Mesenchymal stem cell (in vitro differentiated cells and primary cell): Measurements from ENCODE around the gene RASL10A.
A peak's percentile ranks its signal among the peaks of the same experiment; 100 is the strongest.

Experiments used
- DNase-seq: peaks from one replicate; pipeline ENCODE4 v3.0.0-alpha.2; 2013
- H2AFZ ChIP-seq: one replicate; pipeline ENCODE4 v1.6.1; 2013; ENCODE audit warnings: low read depth, mild to moderate bottlenecking, control low read depth, inconsistent platforms, low read length, moderate library complexity
- H2AK5ac ChIP-seq: 2 replicates; pipeline ENCODE4 v1.6.1; 2013; ENCODE audit warnings: low read length, moderate library complexity, mild to moderate bottlenecking, inconsistent platforms; ENCODE audit not compliant: severe bottlenecking
- H2BK120ac ChIP-seq: one replicate; pipeline ENCODE4 v1.6.1; 2013; ENCODE audit warnings: low read depth, mild to moderate bottlenecking, inconsistent platforms, low read length, moderate library complexity
- H2BK12ac ChIP-seq, 2 experiments: one replicate each; pipeline ENCODE4 v1.6.1; 2013; ENCODE audit warnings: inconsistent platforms in 2 of 2, low read length in 2 of 2, mild to moderate bottlenecking in 2 of 2, moderate library complexity in 2 of 2, control low read depth in 1 of 2
- H2BK15ac ChIP-seq: one replicate; pipeline ENCODE4 v1.6.1; 2013; ENCODE audit warnings: mild to moderate bottlenecking, low read depth, inconsistent platforms; ENCODE audit not compliant: poor library complexity, severe bottlenecking
- H2BK5ac ChIP-seq: 2 replicates; pipeline ENCODE4 v1.6.1; 2013; ENCODE audit warnings: low read depth, mild to moderate bottlenecking, low read length, control low read depth, inconsistent platforms; ENCODE audit not compliant: poor library complexity, severe bottlenecking
- H3K14ac ChIP-seq, 2 experiments: one replicate each; pipeline ENCODE4 v1.6.1; 2013; ENCODE audit warnings: inconsistent platforms in 2 of 2, low read length in 2 of 2, control low read depth in 1 of 2, mild to moderate bottlenecking in 1 of 2, moderate library complexity in 1 of 2
- H3K18ac ChIP-seq, 2 experiments: one replicate each; pipeline ENCODE4 v1.6.1; 2013; ENCODE audit warnings: inconsistent platforms in 2 of 2, low read length in 2 of 2, control low read depth in 1 of 2, low read depth in 1 of 2, mild to moderate bottlenecking in 1 of 2
- H3K23ac ChIP-seq, 2 experiments: one replicate each; pipeline ENCODE4 v1.6.1; 2013; ENCODE audit warnings: inconsistent platforms in 2 of 2, low read length in 2 of 2, mild to moderate bottlenecking in 2 of 2, moderate library complexity in 2 of 2, control low read depth in 1 of 2
- H3K27ac ChIP-seq: 2 replicates; pipeline ENCODE4 v1.5.1; 2013; ENCODE audit warnings: mild to moderate bottlenecking, moderate library complexity, low read length, control low read depth, inconsistent platforms; ENCODE audit not compliant: poor library complexity, severe bottlenecking
- H3K27me3 ChIP-seq, 2 experiments: 2 replicates each; pipeline versions ENCODE4 v1.6.1 to v1.7.0; 2013; ENCODE audit warnings: low read length in 2 of 2, mild to moderate bottlenecking in 2 of 2, moderate library complexity in 2 of 2, control low read depth in 1 of 2, inconsistent platforms in 1 of 2; ENCODE audit not compliant: control insufficient read depth in 1 of 2, insufficient read depth in 1 of 2
- H3K36me3 ChIP-seq, 2 experiments: 2 replicates each; pipeline versions ENCODE4 v1.6.1 to v1.7.0; 2013; ENCODE audit warnings: low read length in 2 of 2, control low read depth in 1 of 2, inconsistent platforms in 1 of 2, low read depth in 1 of 2, mild to moderate bottlenecking in 1 of 2; ENCODE audit not compliant: insufficient read depth in 2 of 2, control insufficient read depth in 1 of 2
- H3K4ac ChIP-seq, 2 experiments: one replicate each; pipeline ENCODE4 v1.6.1; 2013; ENCODE audit warnings: inconsistent platforms in 2 of 2, low read length in 2 of 2, mild to moderate bottlenecking in 2 of 2, moderate library complexity in 2 of 2, control low read depth in 1 of 2, low read depth in 1 of 2
- H3K4me1 ChIP-seq: 2 replicates; pipeline ENCODE4 v1.6.1; 2013; ENCODE audit warnings: low read depth, low read length, control low read depth; ENCODE audit not compliant: control insufficient read depth, insufficient read depth
- H3K4me2 ChIP-seq: 2 replicates; pipeline ENCODE4 v1.6.1; 2013; ENCODE audit warnings: low read length, mild to moderate bottlenecking, inconsistent platforms; ENCODE audit not compliant: poor library complexity, severe bottlenecking
- H3K4me3 ChIP-seq, 2 experiments: 2 replicates each; pipeline versions ENCODE4 v1.5.1 to v1.7.0; 2013; ENCODE audit warnings: low read length in 2 of 2, mild to moderate bottlenecking in 2 of 2, control low read depth in 1 of 2, low read depth in 1 of 2; ENCODE audit not compliant: insufficient read depth in 1 of 2
- H3K79me1 ChIP-seq: replicated peaks from 2 replicates; pipeline ENCODE4 v1.6.1; 2013; ENCODE audit warnings: mild to moderate bottlenecking, control low read depth, low read length, inconsistent platforms; ENCODE audit not compliant: poor library complexity, severe bottlenecking
- H3K9ac ChIP-seq: 2 replicates; pipeline ENCODE4 v1.7.0; 2013; ENCODE audit warnings: mild to moderate bottlenecking, low read length, moderate library complexity
- H3K9me3 ChIP-seq: 2 replicates; pipeline ENCODE4 v1.7.0; 2013; ENCODE audit warnings: mild to moderate bottlenecking, low read length; ENCODE audit not compliant: control insufficient read depth
- H4K8ac ChIP-seq: one replicate; pipeline ENCODE4 v1.6.1; 2013; ENCODE audit warnings: inconsistent platforms, mild to moderate bottlenecking, low read length, moderate library complexity
- H4K91ac ChIP-seq: one replicate; pipeline ENCODE4 v1.6.1; 2013; ENCODE audit warnings: mild to moderate bottlenecking, low read length, inconsistent platforms
- WGBS: methylation state at CpG from one replicate; pipeline ENCODE4 v1.1.7; 2013; ENCODE audit warnings: mixed read lengths; 5-methylcytosine and 5-hydroxymethylcytosine counted together

The RASL10A gene

GRCh38 chr22:29275167-29275566 is 40.3 kb downstream of the RASL10A start:
- H2BK120ac ChIP-seq: no peak overlapping the region
- no peak overlapping the region for H3K14ac ChIP-seq
- H4K8ac ChIP-seq: no peak overlapping the region
- H3K4me2 ChIP-seq: no peak overlapping the region
- H3K4me1 ChIP-seq: peaks cover 7% of the 10 kb centered on the region
- peaks cover 26 to 96% of the 10 kb centered on the region in 2 experiments for H3K36me3 ChIP-seq
- 87% methylated on average over 3 of the region's 3 CpGs for WGBS
- H2AFZ ChIP-seq: no peak overlapping the region
- no peaks in the 10 kb centered on the region for H3K27me3 ChIP-seq
- H3K9ac ChIP-seq: peak overlapping the region; percentile 23
- no peak overlapping the region for H3K18ac ChIP-seq
- peak overlapping the region; percentile 55 for H3K27ac ChIP-seq
- H3K4ac ChIP-seq: no peak overlapping the region
- no peaks in the 10 kb centered on the region for H3K9me3 ChIP-seq
- H3K23ac ChIP-seq: no peak overlapping the region
- no peak overlapping the region for H2BK12ac ChIP-seq
- no peak overlapping the region for H2BK5ac ChIP-seq
- H3K4me3 ChIP-seq: no peak overlapping the region
- no peak overlapping the region for H2AK5ac ChIP-seq
- no peak overlapping the region for H2BK15ac ChIP-seq
- H3K79me1 ChIP-seq: no peaks in the 10 kb centered on the region
- H4K91ac ChIP-seq: no peak overlapping the region
- DNase-seq: no peak

DNA sequence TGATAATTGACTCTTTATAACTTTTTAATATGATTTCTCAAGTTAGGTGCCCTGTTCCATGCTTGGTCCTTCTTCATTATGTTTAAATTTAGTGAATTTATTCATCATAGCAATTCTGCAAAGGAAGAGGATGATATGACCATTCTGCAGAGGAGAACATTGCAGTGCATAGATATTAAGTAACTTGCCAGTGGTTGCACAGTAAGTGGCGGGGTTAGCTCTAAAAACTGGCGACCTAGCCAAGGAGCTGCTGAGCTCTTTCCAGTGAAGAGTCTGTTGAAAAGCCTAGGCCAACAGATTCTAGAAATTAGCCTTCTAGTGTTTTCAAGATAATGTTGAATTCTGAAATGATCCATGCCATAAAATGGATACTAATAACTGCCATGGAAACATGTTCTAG is 42.9 kb downstream of the RASL10A start:
- no peak overlapping the region for H3K27ac ChIP-seq
- peaks cover 7% of the 10 kb centered on the region for H3K4me1 ChIP-seq
- no peak overlapping the region for H2BK15ac ChIP-seq
- no peak overlapping the region for H2AK5ac ChIP-seq
- no peak overlapping the region for H2AFZ ChIP-seq
- peaks cover 11 to 80% of the 10 kb centered on the region in 2 experiments for H3K36me3 ChIP-seq
- no peaks in the 10 kb centered on the region for H3K9me3 ChIP-seq
- no peak overlapping the region for H2BK120ac ChIP-seq
- 100% methylated on average over 2 of the region's 2 CpGs for WGBS
- H3K4me2 ChIP-seq: no peak overlapping the region
- H4K8ac ChIP-seq: no peak overlapping the region
- no peak overlapping the region for H3K14ac ChIP-seq
- H3K4ac ChIP-seq: no peak overlapping the region
- no peaks in the 10 kb centered on the region for H3K79me1 ChIP-seq
- H3K23ac ChIP-seq: no peak overlapping the region
- no peak overlapping the region for H4K91ac ChIP-seq
- H3K9ac ChIP-seq: no peak overlapping the region
- no peak overlapping the region for H3K18ac ChIP-seq
- H3K27me3 ChIP-seq: no peaks in the 10 kb centered on the region
- H3K4me3 ChIP-seq: no peak overlapping the region
- H2BK12ac ChIP-seq: no peak overlapping the region
- H2BK5ac ChIP-seq: no peak overlapping the region
- DNase-seq: no peak

- no peak overlapping the region for H2AK5ac ChIP-seq
- no peak overlapping the region for H4K91ac ChIP-seq
- no peak overlapping the region for H2BK5ac ChIP-seq
- H3K27me3 ChIP-seq: no peaks in the 10 kb centered on the region
- H2BK120ac ChIP-seq: no peak overlapping the region
- H3K4me1 ChIP-seq: peaks cover 15% of the 10 kb centered on the region
- peak overlapping the region; percentile 97 for H3K9ac ChIP-seq
- H3K27ac ChIP-seq: peak overlapping the region; percentile 1
- no peak overlapping the region for H3K18ac ChIP-seq
- H3K23ac ChIP-seq: no peak overlapping the region
- H3K9me3 ChIP-seq: no peaks in the 10 kb centered on the region
- H3K79me1 ChIP-seq: peaks cover 5% of the 10 kb centered on the region
- peak overlapping the region in 1 of 2 experiments; percentile 95 for H3K4me3 ChIP-seq
- no peak overlapping the region for H2BK12ac ChIP-seq
- H3K36me3 ChIP-seq: peaks cover 10 to 63% of the 10 kb centered on the region in 2 experiments
- peak overlapping the region; percentile 76 for H3K4me2 ChIP-seq
- no peak overlapping the region for H2BK15ac ChIP-seq
- 46% methylated on average over 5 of the region's 9 CpGs for WGBS
- H3K14ac ChIP-seq: no peak overlapping the region
- DNase-seq: peak; percentile 35
- no peak overlapping the region for H2AFZ ChIP-seq
- no peak overlapping the region for H3K4ac ChIP-seq
- H4K8ac ChIP-seq: no peak overlapping the region
Measured at GRCh38 chr22:29270475-29271271, 44.8 kb downstream of the RASL10A start.

DNA sequence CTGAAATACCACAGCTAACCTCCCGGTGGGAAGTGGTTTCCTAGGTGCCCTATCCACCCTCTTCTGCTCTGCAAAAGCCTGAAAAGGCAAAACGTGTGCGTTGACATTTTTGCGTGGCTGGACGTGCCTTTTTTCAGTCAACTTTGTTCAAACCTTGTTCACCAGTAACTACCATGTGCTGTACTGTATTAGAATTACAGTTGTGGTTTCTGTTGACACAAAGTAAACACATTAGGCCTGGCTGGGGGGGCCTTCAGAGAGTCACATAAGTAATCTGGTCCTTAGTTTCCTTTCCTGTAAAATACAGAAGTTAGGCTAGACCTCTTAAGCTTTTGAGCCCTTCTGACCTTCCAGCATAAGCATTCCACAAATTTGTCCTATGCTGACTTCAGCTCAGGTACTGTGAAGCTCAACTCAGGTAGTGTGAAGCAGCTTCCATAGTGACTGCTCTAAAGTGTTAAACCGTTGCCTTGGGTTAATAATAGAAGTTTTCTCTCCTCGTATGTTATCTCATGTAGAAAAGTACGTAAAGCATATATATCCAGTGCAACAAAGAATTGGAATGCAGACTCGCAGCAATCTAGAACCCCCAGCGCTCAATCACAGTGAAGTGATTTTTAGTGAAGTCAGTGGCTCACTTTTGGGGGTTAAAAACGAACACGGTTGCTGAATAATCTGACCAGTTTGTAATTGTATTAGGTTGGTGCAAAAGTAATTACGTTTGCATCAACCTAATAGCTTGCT is 45.6 kb downstream of the RASL10A start:
- Histone ChIP-seq H2AK5ac (no peak overlapping the region), H3K27me3 (no peaks in the 10 kb centered on the region), H3K9ac (peak overlapping the region; percentile 97), H3K4me3 (peak overlapping the region; percentile 75 to 95), H3K18ac (no peak overlapping the region), H3K14ac (no peak overlapping the region), H3K79me1 (peaks cover 12% of the 10 kb centered on the region), H3K23ac (no peak overlapping the region), H2BK15ac (no peak overlapping the region), H2BK12ac (no peak overlapping the region), H3K9me3 (no peaks in the 10 kb centered on the region), H4K91ac (no peak overlapping the region), H3K4me2 (peak overlapping the region; percentile 76), H3K4ac (no peak overlapping the region), H2BK120ac (no peak overlapping the region), H3K27ac (peak overlapping the region; percentile 1), H3K36me3 (peaks cover 17 to 63% of the 10 kb centered on the region in 2 experiments), H2BK5ac (no peak overlapping the region), H4K8ac (no peak overlapping the region), H3K4me1 (peaks cover 15% of the 10 kb centered on the region), H2AFZ (no peak overlapping the region)
- WGBS: 37% methylated on average over 13 of the region's 13 CpGs
- DNase-seq: peak; percentile 49
